GM18502 (cell line): ENCODE results near the gene TRMT2A.
A peak's percentile ranks its signal among the peaks of the same experiment; 100 is the strongest.

Source experiments
- ATAC-seq: cut with Tn5 transposase; IDR thresholded peaks from one replicate; pipeline ENCODE4 v1.9.1; 2021; ENCODE audit warnings: mild to moderate bottlenecking; ENCODE audit not compliant: unreplicated experiment, poor library complexity

TRMT2A gene

DNA sequence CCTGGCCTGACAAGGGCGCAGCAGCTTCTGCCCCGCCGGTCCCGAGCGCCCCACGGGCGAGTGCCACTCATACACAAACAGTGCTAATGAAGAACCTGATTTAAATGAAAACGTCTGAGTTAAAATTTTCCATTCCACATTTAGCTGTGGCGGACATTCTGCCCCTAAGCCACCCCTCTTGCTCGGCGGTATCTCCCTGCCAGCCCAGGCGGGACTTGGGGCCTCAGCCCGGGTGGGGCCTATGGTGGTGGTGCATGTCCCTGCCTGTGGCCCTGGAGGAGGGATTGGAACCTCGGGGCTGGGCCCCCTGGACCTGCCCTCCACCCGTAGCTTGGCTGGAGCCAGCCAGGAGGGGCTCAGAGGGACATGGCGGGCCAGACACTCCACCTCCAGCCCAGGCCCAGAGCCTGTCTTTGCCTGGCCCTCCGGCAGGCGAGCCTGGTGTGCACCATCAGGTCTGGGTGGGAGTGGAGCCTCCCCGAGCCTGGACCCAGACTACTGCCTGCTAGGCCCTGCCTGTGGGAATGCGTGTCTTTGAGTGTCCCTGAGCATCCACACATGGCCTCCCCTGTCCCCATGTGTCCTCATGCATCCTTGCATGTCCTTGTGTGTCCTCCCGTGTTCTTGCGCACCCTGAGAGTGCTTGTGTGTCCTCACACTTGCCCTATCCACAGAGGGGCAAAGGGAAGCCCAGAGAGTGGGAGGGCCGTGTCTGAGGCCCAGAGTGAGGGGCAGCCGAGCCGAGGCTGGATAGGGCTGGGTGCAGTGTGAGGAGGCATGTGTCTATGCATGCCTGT, 19.0 kb upstream of the TRMT2A start:
- ATAC-seq = no peak

- no peak for ATAC-seq
Measured at GRCh38 chr22:20135265-20135664, 18.2 kb upstream of the TRMT2A start.

GRCh38 chr22:20133930-20134549, 17.0 kb upstream of the TRMT2A start:
- ATAC-seq = no peak

DNA sequence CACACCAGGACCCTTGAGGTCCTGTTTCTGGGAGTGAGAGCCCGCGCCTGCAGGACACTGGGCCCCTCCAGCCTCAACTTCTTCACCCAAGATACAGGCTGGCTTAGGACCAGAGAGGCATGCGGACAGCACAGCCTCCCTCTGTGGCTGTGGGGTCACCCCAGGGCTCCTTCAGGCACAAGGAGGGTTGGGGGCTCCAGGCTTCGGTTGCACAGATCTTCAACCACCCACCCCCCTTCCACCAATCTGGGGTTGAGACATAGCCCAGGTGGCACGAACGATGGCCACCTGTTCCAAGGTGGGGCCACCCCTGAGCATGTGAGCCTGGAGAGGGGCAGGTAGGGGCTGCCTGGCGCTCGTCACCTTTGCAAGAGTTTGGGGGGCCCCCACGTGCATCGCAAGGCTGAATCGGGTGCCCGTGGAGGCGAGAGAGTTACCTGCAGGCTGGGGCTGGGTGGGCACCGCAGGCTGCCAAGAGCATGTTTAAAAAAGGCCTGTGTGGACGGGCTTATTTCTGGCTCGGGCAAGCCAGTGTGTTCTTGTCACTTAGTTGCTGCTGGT, 15.7 kb upstream of the TRMT2A start:
- ATAC-seq = no peak

GRCh38 chr22:20131859-20132685, 15.0 kb upstream of the TRMT2A start:
- ATAC-seq = no peak

DNA sequence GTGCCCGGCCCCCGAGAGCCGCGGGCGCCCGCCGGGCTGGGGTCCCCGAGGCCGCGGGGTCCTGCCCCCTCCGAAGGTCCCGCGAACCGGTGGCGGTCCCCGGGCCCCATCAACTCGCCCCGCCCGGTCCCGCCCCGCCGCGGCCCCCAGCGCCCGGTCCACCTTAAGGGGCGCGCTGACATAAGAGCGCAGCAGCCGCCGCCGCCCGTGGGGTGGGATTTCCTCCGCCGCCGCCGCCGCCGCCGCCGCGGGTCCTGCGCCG, 14.5 kb upstream of the TRMT2A start, which contains the start of gene ZDHHC8:
Gene ZDHHC8 (plus strand): TSS at position 208 of the 262 bp plus-strand sequence. CDS start 144 bp downstream, outside the sequence.
- peak; percentile 55 for ATAC-seq

- ATAC-seq = peak; percentile 61
Measured at GRCh38 chr22:20130731-20131596, 13.9 kb upstream of the TRMT2A start.

DNA sequence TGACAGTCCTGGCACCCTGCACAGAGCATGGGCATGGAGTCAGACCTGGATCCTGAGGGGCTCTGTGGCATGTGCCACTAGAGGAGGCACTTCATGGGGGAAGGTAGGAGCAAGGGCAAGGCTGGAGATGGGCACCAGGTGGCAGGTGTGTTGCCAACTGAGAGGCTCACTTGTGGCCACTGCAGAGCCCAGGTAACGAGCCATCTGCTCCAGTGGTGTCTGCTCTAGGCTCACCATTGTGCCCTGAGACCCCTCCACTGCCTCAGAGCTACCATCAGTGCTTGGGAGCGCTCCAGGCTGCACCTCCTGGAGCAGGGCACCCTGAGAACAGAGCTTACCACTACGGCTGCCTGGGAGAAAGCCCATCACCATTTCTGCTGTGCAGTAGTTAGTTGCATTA, 13.3 kb upstream of the TRMT2A start:
- no peak for ATAC-seq

GRCh38 chr22:20129747-20130014, 12.7 kb upstream of the TRMT2A start:
- no peak for ATAC-seq

GRCh38 chr22:20128902-20129746, 12.1 kb upstream of the TRMT2A start:
- no peak for ATAC-seq

DNA sequence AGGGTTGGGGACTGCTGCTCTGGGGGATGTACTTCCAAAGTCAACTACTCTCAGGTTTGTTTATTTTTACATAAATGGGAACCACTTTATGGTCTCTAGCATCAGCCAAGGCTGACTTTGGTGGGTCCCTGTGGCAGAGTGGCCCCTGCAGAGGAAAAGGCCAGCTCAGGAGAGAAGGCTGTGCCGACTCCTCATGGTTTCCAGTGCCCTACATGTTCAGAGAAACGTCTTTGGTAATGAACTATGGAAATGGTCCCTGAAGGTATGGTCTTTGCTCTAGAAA, 11.5 kb upstream of the TRMT2A start:
- ATAC-seq = no peak

DNA sequence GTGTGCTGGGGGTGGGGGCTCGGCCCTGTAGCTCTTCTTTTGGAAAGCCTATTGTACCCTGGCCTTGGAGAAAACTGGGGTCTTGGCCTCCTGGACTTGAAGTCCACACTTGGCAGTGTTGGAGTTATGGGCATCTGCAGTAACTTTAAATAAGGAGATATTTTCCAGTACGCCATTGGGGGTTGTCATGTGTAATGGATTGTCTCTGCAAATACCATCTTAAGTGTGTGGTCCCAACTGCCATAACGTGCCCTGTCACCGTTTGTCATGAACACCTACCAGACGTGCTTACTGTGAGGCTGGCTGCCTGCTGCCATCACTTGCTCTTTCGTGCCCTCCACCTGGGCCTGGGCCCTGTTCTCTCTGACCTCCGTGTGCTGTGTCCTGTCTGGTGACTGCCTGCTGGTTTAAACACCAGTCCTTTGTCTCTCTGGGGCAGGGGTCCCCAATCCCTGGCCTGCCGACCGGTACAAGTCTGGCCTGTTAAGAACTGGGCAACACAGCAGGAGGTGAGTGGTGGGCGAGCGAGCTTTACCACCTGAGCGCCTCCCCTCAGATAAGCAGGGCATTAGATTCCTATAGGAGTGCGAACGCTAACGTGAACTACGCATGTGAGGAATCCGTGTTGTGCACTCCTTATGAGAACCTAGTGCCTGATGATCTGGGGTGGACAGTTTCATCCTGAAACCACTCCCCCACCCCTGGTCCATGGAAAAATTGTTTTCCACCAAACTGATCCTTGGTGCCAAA, 11.0 kb upstream of the TRMT2A start:
- no peak for ATAC-seq

GRCh38 chr22:20127318-20127868, 10.4 kb upstream of the TRMT2A start:
- no peak for ATAC-seq

GRCh38 chr22:20126284-20127029, 9.4 kb upstream of the TRMT2A start:
- no peak for ATAC-seq

DNA sequence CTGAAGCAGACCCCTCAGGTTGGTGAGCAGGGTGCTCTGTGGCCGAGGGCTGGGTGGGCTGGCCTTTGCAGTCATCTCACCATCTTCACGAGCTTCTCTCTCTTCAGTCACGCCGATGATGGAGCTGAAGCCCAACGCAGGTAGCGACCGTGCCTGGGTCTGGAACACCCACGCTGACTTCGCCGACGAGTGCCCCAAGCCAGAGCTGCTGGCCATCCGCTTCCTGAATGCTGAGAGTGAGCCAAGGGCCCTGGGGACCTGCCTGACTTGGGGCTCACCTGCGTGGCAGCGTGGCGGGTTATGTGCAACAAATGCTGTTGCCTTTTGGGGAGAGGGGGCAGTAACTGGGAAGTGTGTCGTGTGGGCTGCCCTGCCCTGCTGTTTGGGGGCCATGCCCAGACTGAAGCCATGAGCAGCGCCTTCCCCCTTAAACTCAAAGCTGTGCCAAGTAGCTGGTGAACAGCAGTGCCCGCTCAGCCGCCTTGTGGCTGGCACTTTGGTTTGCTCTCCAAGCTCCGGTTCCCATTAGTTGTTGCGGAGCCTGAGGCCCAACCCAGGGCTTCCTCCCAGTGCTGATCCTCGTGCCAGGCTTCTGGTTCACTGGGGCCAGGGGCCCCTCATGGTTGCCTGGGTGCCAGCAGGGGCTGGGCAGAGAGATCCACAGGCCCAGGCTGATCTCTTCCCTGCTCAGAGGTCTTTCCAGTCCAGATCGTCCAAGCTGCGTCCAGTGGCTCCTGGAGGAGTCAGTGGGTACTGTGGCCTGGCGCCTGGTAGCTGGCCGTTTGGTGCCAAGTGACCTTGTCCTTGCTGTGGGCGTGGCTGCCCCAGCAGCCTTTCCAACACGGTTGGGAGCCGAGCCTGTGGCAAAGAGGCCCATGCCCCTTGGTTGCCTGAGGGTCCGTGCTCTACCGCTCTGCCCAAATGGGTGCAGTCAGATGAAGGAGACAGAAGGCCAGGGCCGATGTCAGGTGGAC, 8.5 kb upstream of the TRMT2A start:
- no peak for ATAC-seq

DNA sequence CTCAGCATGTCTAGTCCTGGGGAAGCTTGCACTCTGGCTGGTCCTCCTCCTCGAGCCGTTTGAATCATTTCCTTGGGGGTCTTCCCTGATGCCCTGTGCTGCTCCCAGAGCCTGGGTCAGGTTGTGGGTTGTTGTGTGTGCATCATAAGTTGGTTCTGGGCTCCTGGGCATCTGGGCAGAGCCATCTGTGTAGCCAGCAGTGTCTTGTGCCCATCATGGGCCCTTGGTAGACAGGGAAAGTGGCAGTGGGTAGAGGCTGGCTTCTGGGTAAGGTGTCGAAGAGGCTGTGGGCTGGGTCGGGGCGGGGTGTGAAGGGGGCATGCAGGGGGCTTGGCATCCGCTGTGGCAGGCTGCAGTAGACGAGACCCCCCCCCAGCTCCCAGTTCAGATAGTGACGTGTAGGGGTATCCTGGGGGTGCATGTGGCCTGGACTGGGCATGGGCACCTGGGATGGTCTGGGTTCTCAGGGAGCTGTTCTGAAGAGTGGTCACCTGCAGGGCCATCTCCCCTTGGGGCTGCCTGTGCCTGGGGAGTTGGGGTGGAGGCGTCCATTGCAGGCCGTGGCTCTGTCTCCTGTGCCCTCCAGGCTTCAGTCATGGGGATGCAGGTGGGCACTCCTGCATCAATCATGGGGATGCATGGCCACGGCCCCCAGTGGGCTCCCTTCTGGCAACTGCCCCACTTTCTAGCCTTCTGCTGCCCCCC, 7.2 kb upstream of the TRMT2A start:
- no peak for ATAC-seq
